SK-N-SH (cell line): Measurements from ENCODE around the gene ANKRD40. TPM values are rescaled to one million over a fixed set of nuclear protein-coding genes. Genes with fewer than 3 reads are reported as not detected.
A peak's percentile ranks its signal among the peaks of the same experiment; 100 is the strongest.

Experiments
- CTCF ChIA-PET: fragments of 300-600, 350-600 bp; formaldehyde crosslinking; extraction: SDS; loops from one replicate; lab custom pipeline; 2021; lab: Yijun Ruan, JAX
- POLR2A ChIA-PET: fragments of 350-600 bp; sonication (Branson Sonifier 250); formaldehyde crosslinking; extraction: SDS; loops from one replicate; lab custom pipeline; 2020; ENCODE audit warnings: antibody characterized with exemption, inconsistent platforms; lab: Yijun Ruan, JAX
- DNase-seq: peaks from one replicate; pipeline ENCODE4 v3.0.0; 2012
- H2AFZ ChIP-seq: fragments of 200-600 bp; sonication (generic); 2 replicates; pipeline ENCODE4 v1.8.1; 2016; ENCODE audit warnings: antibody characterized with exemption, mild to moderate bottlenecking, low read depth
- H3F3A ChIP-seq: fragments of 200-600 bp; sonication (generic); replicated peaks from 2 replicates; pipeline ENCODE3; 2016; ENCODE audit warnings: antibody characterized with exemption, mild to moderate bottlenecking; ENCODE audit not compliant: insufficient read depth
- H3K27ac ChIP-seq, 2 experiments: fragments of 200-500 bp in 1 of 2; fragments of 200-600 bp in 1 of 2; sonication (Bioruptor generic) in 1 of 2; sonication (generic), shearing (Covaris generic) in 1 of 2; 2 replicates each; pipeline versions ENCODE4 v1.5.1 to v1.6.1; 2014 to 2016; ENCODE audit warnings: low read depth in 2 of 2, inconsistent platforms in 1 of 2, low read length in 1 of 2, mild to moderate bottlenecking in 1 of 2, mixed read lengths in 1 of 2
- H3K27me3 ChIP-seq: fragments of 200-600 bp; sonication (generic), shearing (Covaris generic); 2 replicates; pipeline ENCODE4 v1.6.1; 2016; ENCODE audit warnings: mixed run types; ENCODE audit not compliant: insufficient read depth
- H3K36me3 ChIP-seq, 2 experiments: fragments of 200-500 bp in 1 of 2; fragments of 200-600 bp in 1 of 2; sonication (Bioruptor generic) in 1 of 2; sonication (generic) in 1 of 2; replicated peaks in 1 of 2; 2 replicates each; pipeline versions ENCODE3 to v1.5.1; 2014 to 2016; ENCODE audit warnings: low read length in 1 of 2, mild to moderate bottlenecking in 1 of 2; ENCODE audit not compliant: insufficient read depth in 2 of 2, control insufficient read depth in 1 of 2
- H3K4me1 ChIP-seq, 2 experiments: fragments of 200-500 bp in 1 of 2; fragments of 200-600 bp in 1 of 2; sonication (Bioruptor generic) in 1 of 2; sonication (generic), shearing (Covaris generic) in 1 of 2; 2 replicates each; pipeline versions ENCODE4 v1.5.1 to v1.6.1; 2014 to 2016; ENCODE audit warnings: low read depth in 1 of 2, low read length in 1 of 2, mixed run types in 1 of 2; ENCODE audit not compliant: insufficient read depth in 2 of 2, control insufficient read depth in 1 of 2
- H3K4me2 ChIP-seq: fragments of 200-600 bp; sonication (generic), shearing (Covaris generic); 2 replicates; pipeline ENCODE4 v1.6.1; 2017; ENCODE audit warnings: mixed run types
- H3K4me3 ChIP-seq, 2 experiments: fragments of 200-500 bp in 1 of 2; fragments of 200-600 bp in 1 of 2; sonication (Bioruptor generic) in 1 of 2; sonication (generic), shearing (Covaris generic) in 1 of 2; 2 replicates each; pipeline versions ENCODE4 v1.5.1 to v1.8.1; 2014 to 2016; ENCODE audit warnings: low read depth in 2 of 2, inconsistent platforms in 1 of 2, low read length in 1 of 2, mild to moderate bottlenecking in 1 of 2, mixed read lengths in 1 of 2, moderate library complexity in 1 of 2
- H3K79me2 ChIP-seq: fragments of 200-600 bp; sonication (generic); 2 replicates; pipeline ENCODE4 v1.8.1; 2017; ENCODE audit warnings: mild to moderate bottlenecking; ENCODE audit not compliant: insufficient read depth
- H3K9ac ChIP-seq: fragments of 200-600 bp; sonication (generic); 2 replicates; pipeline ENCODE4 v1.6.1; 2017; ENCODE audit warnings: mixed run types
- H3K9me2 ChIP-seq: fragments of 200-600 bp; sonication (generic); 2 replicates; pipeline ENCODE4 v1.6.1; 2017; ENCODE audit warnings: mixed run types
- H3K9me3 ChIP-seq: fragments of 200-600 bp; sonication (generic); 2 replicates; pipeline ENCODE4 v1.6.1; 2017; ENCODE audit warnings: mixed run types, mild to moderate bottlenecking, moderate library complexity
- H4K20me1 ChIP-seq: fragments of 200-600 bp; sonication (generic); 2 replicates; pipeline ENCODE4 v1.6.1; 2017; ENCODE audit warnings: mild to moderate bottlenecking, mixed run types; ENCODE audit not compliant: insufficient read depth
- CHD2 ChIP-seq: fragments of 150-350 bp; IDR thresholded peaks from 2 replicates; pipeline ENCODE4 v1.6.1; 2018; ENCODE audit warnings: low read length; ENCODE audit not compliant: partially characterized antibody
- ELF1 ChIP-seq: IDR thresholded peaks from 2 replicates; pipeline ENCODE4 v1.4.0; 2012
- EP300 ChIP-seq, 2 experiments: IDR thresholded peaks; 2 replicates each; pipeline versions ENCODE4 v1.4.0 to v1.6.1; 2012; ENCODE audit warnings: borderline replicate concordance in 1 of 2, low read depth in 1 of 2, low read length in 1 of 2
- FOXJ3 ChIP-seq: sonication (generic); formaldehyde crosslinking; IDR thresholded peaks from 2 replicates; pipeline ENCODE4 v1.5.1; 2020; ENCODE audit warnings: mild to moderate bottlenecking, missing genetic modification reagents
- GABPA ChIP-seq: IDR thresholded peaks from 2 replicates; pipeline ENCODE4 v1.4.0; 2012; ENCODE audit warnings: low read depth, mild to moderate bottlenecking
- JUND ChIP-seq: IDR thresholded peaks from 2 replicates; pipeline ENCODE4 v1.4.0; 2012
- MEF2A ChIP-seq: IDR thresholded peaks from 2 replicates; pipeline ENCODE4 v1.4.0; 2012; ENCODE audit warnings: low read depth, borderline replicate concordance
- NFIC ChIP-seq: IDR thresholded peaks from 2 replicates; pipeline ENCODE4 v1.4.0; 2012; ENCODE audit warnings: borderline replicate concordance
- NRF1 ChIP-seq: IDR thresholded peaks from 2 replicates; pipeline ENCODE4 v1.6.1; 2012; ENCODE audit warnings: low read depth, mild to moderate bottlenecking, low read length
- RCOR1 ChIP-seq: fragments of 150-350 bp; IDR thresholded peaks from 2 replicates; pipeline ENCODE4 v1.6.1; 2017; ENCODE audit warnings: antibody characterized with exemption, low read length
- SIN3A ChIP-seq: IDR thresholded peaks from 2 replicates; pipeline ENCODE4 v1.6.1; 2012; ENCODE audit warnings: low read depth, mild to moderate bottlenecking, low read length, moderate library complexity, borderline replicate concordance
- TCF12 ChIP-seq: IDR thresholded peaks from 2 replicates; pipeline ENCODE4 v1.4.0; 2012
- TEAD4 ChIP-seq: IDR thresholded peaks from 2 replicates; pipeline ENCODE4 v1.4.0; 2012; ENCODE audit warnings: mild to moderate bottlenecking, borderline replicate concordance; ENCODE audit not compliant: insufficient read depth
- YY1 ChIP-seq: IDR thresholded peaks from 2 replicates; pipeline ENCODE4 v1.4.0; 2012; ENCODE audit warnings: low read depth, mild to moderate bottlenecking
- WGBS: methylation state at CpG from one replicate; pipeline ENCODE4 v1.1.6; 2017; ENCODE audit warnings: low lambda C conversion rate; 5-methylcytosine and 5-hydroxymethylcytosine counted together
- polyA plus RNA-seq, 3 experiments: library from polyadenylated mRNA; depleted of rRNA; stranded (reverse); fragments of >200 nt; gene quantifications; 2 replicates each; pipeline ENCODE4 v1.2.3, GENCODE V29; 2012
- TF ChIP-seq, protein P1 (sequence below): fragments of 200-600 bp; sonication (generic); IDR thresholded peaks from 2 replicates; pipeline ENCODE4 v1.6.1; 2017; ENCODE audit warnings: antibody characterized with exemption, mild to moderate bottlenecking, moderate library complexity
- TF ChIP-seq, protein P2 (sequence below): IDR thresholded peaks from 2 replicates; pipeline ENCODE4 v1.4.0; 2012; ENCODE audit warnings: low read depth, borderline replicate concordance
- TF ChIP-seq, protein P3 (sequence below): IDR thresholded peaks from 2 replicates; pipeline ENCODE4; 2012
- TF ChIP-seq, protein P4 (sequence below): IDR thresholded peaks from 2 replicates; pipeline ENCODE4 v1.4.0; 2012; ENCODE audit warnings: low read depth

The ANKRD40 gene
- polyA plus RNA-seq, 1 of the 3 experiments (the other 2 are of a cell fraction): 33.6 TPM

DNA sequence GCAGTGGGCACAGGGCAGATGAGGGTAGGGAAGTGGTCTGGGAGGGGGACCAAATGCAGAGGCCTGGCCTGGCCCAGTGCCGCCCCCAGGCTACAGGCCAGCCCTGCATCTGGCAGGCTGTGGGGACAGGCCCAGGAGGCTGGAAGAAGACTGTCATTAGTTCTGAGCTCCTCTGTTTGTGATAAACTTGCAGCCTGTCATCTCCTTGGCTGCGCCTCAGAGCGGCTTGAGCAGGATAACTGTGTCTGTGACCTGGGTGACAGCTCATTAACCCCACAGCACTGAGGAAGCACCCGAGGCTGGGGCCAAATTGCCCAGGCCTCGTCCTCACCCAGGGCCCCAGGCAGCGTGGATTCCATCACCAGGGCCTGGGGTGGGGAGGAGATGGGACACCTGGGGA is 49.1 kb downstream of the ANKRD40 start:
- CTCF ChIA-PET: interaction anchor here (1.1 to 5.5 kb wide), 8 partner anchors 17 to 179 kb away, joined by 3 to 38 read pairs (median 6); partner anchors contain the start of gene ABCC3
- Histone ChIP-seq H3K79me2 (peaks cover 9% of the 10 kb centered on the region; the same call in 1 of the 2 replicates), H4K20me1 (no peaks in the 10 kb centered on the region), H3K36me3 (peaks cover 3 to 16% of the 10 kb centered on the region in 2 experiments), H3K27me3 (no peaks in the 10 kb centered on the region), H2AFZ (no peak overlapping the region), H3F3A (peaks cover 35% of the 10 kb centered on the region), H3K4me1 (peaks cover 39 to 44% of the 10 kb centered on the region in 2 experiments), H3K4me2 (no peak overlapping the region), H3K9me3 (no peaks in the 10 kb centered on the region), H3K27ac (peak overlapping the region; percentile 77; a peak in 3 of 4 replicates), H3K4me3 (no peak overlapping the region), H3K9ac (no peak overlapping the region), H3K9me2 (no peaks in the 10 kb centered on the region)
- whole genome bisulfite sequencing: 71% methylated on average over 4 of the region's 6 CpGs
- POLR2A ChIA-PET: interaction anchor here (1.3 kb wide), 1 partner anchor 49 kb away, joined by 3 read pairs; no protein-coding TSS in a partner anchor
- peak; percentile 76 for DNase-seq
- TF ChIP-seq RCOR1 (no peak; the same call in 1 of the 2 replicates), EP300 (IDR thresholded peaks at IDR 0.05; ENCODE audit: borderline replicate concordance in 1 of 2, low read depth in 1 of 2, low read length in 1 of 2) (0 out of 4 replicates have a peak, but pooled peaks of 1 of the 2 experiments have one; percentile 18)

DNA sequence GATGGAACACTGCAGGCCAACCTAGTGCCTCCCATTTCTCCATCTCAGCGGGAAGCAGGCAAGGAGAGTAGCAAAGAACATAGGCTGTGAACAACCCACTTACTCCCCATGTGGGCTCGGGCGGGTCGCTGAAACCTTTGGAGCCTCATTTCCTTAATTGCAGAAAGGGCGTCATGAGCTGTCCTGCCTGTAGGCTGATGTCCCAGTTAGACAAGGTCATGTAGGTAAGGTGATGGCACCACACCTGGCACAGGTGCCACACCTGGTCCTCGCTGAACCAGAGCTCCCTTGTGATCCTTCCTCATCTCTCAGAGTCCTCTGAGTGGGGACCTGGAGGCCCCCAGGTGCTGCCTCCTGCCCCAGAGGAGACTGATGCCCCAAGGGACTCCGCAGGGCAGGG is 50.1 kb downstream of the ANKRD40 start:
- peaks cover 4 to 16% of the 10 kb centered on the region in 2 experiments for H3K36me3 ChIP-seq
- no peak overlapping the region for H3K9ac ChIP-seq
- no peak for TF ChIP-seq TCF12
- TF ChIP-seq, protein P1, sequence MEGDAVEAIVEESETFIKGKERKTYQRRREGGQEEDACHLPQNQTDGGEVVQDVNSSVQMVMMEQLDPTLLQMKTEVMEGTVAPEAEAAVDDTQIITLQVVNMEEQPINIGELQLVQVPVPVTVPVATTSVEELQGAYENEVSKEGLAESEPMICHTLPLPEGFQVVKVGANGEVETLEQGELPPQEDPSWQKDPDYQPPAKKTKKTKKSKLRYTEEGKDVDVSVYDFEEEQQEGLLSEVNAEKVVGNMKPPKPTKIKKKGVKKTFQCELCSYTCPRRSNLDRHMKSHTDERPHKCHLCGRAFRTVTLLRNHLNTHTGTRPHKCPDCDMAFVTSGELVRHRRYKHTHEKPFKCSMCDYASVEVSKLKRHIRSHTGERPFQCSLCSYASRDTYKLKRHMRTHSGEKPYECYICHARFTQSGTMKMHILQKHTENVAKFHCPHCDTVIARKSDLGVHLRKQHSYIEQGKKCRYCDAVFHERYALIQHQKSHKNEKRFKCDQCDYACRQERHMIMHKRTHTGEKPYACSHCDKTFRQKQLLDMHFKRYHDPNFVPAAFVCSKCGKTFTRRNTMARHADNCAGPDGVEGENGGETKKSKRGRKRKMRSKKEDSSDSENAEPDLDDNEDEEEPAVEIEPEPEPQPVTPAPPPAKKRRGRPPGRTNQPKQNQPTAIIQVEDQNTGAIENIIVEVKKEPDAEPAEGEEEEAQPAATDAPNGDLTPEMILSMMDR: no peak
- no peak for TF ChIP-seq ELF1
- TF ChIP-seq, protein P2, sequence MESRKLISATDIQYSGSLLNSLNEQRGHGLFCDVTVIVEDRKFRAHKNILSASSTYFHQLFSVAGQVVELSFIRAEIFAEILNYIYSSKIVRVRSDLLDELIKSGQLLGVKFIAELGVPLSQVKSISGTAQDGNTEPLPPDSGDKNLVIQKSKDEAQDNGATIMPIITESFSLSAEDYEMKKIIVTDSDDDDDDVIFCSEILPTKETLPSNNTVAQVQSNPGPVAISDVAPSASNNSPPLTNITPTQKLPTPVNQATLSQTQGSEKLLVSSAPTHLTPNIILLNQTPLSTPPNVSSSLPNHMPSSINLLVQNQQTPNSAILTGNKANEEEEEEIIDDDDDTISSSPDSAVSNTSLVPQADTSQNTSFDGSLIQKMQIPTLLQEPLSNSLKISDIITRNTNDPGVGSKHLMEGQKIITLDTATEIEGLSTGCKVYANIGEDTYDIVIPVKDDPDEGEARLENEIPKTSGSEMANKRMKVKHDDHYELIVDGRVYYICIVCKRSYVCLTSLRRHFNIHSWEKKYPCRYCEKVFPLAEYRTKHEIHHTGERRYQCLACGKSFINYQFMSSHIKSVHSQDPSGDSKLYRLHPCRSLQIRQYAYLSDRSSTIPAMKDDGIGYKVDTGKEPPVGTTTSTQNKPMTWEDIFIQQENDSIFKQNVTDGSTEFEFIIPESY: no peak
- TF ChIP-seq FOXJ3: no peak
- TF ChIP-seq NFIC: no peak
- TF ChIP-seq, protein P3, sequence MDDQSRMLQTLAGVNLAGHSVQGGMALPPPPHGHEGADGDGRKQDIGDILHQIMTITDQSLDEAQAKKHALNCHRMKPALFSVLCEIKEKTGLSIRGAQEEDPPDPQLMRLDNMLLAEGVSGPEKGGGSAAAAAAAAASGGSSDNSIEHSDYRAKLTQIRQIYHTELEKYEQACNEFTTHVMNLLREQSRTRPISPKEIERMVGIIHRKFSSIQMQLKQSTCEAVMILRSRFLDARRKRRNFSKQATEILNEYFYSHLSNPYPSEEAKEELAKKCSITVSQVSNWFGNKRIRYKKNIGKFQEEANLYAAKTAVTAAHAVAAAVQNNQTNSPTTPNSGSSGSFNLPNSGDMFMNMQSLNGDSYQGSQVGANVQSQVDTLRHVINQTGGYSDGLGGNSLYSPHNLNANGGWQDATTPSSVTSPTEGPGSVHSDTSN: no peak
- TF ChIP-seq SIN3A: no peak
- no peak for TF ChIP-seq CHD2
- TF ChIP-seq MEF2A: no peak
- TF ChIP-seq NRF1: no peak
- TF ChIP-seq GABPA: no peak
- TF ChIP-seq TEAD4: no peak
- TF ChIP-seq, protein P4, sequence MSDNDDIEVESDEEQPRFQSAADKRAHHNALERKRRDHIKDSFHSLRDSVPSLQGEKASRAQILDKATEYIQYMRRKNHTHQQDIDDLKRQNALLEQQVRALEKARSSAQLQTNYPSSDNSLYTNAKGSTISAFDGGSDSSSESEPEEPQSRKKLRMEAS: no peak
- TF ChIP-seq JUND: no peak
- no peak for TF ChIP-seq YY1
- TF ChIP-seq, all 33 proteins: peak for 0
- H3K4me2 ChIP-seq: no peak overlapping the region
- no peaks in the 10 kb centered on the region for H4K20me1 ChIP-seq
- H3F3A ChIP-seq: peaks cover 35% of the 10 kb centered on the region
- no peaks in the 10 kb centered on the region for H3K27me3 ChIP-seq
- no peak for DNase-seq
- no peak overlapping the region for H3K4me3 ChIP-seq
- ChIA-PET POLR2A (no interaction called here), CTCF (interaction anchor here (1.1 to 5.5 kb wide), 5 partner anchors 17 to 178 kb away, joined by 3 to 38 read pairs (median 6); no protein-coding TSS in a partner anchor)
- H3K79me2 ChIP-seq: peaks cover 19% of the 10 kb centered on the region; the same call in 1 of the 2 replicates
- no peak overlapping the region for H2AFZ ChIP-seq
- H3K9me3 ChIP-seq: no peaks in the 10 kb centered on the region
- H3K27ac ChIP-seq: no peak overlapping the region; a peak in 1 of 4 replicates
- H3K9me2 ChIP-seq: no peaks in the 10 kb centered on the region
- H3K4me1 ChIP-seq: peaks cover 36 to 44% of the 10 kb centered on the region in 2 experiments
- WGBS: 94% methylated on average over 7 of the region's 7 CpGs
